HG02884 (cell line): ENCODE data around the gene SYCN.
"Not testable (repeated sequence)": the region's sequence is repeated elsewhere in the genome, so short reads cannot be mapped to it uniquely, and the experiment has no call there.

Experiments used
- ATAC-seq: cut with Tn5 transposase; IDR thresholded peaks from one replicate; pipeline ENCODE4 v1.9.1; 2021; ENCODE audit warnings: mild to moderate bottlenecking, moderate library complexity; ENCODE audit not compliant: unreplicated experiment

Gene SYCN

DNA sequence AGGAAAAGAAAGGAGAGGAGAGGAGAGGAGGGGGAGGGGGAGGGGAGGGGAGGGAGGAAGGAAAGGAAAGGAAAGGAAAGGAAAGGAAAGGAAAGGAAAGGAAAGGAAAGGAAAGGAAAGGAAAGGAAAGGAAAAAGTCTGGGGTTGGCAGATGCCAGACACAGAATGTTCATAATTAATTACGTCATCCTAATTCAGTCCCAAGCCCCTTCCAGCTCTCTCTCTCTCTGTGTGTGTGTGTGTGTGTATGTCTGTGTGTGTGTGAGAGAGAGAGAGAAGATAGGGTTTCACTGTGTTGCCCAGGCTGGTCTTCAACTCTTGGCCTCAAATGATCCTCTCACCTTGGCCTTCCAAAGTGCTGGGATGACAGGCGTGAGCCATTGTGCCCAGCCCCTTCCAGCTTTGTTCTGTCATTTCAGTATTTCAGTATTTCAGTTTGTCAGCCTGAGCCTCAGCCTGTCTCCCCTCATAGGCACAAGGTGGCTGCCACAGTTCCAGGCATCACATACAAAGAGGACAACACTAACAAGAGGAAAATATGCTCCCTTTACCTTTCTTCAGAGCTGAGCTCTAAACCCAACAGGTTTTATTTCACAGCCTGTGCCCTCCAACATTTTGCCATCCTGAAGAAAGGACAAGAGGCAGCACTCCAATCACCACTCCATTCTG, 26.2 kb upstream of the SYCN start:
- ATAC-seq, result no peak

DNA sequence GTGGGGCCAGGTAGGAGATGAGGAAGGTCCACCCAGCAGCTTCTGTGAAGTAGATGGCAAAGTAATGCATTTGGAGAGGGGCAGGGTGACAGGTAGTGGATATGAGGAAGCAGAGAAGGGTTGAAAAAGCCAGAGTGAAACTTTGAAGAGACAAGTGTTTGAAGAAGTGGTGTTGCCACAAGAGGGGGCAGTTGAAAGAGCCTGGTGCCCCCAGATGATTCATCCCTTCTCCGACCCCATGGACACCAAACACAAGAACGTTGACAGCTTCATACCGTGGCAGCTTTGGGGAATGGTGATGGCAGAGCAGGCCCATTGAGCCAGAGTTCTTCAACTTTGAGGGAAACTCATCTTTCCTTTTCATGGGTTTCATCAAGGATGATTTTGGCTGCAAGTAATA, 20.8 kb upstream of the SYCN start:
- no peak for ATAC-seq

- no peak for ATAC-seq
Observed at GRCh38 chr19:39223703-39224279, 19.7 kb upstream of the SYCN start.

DNA sequence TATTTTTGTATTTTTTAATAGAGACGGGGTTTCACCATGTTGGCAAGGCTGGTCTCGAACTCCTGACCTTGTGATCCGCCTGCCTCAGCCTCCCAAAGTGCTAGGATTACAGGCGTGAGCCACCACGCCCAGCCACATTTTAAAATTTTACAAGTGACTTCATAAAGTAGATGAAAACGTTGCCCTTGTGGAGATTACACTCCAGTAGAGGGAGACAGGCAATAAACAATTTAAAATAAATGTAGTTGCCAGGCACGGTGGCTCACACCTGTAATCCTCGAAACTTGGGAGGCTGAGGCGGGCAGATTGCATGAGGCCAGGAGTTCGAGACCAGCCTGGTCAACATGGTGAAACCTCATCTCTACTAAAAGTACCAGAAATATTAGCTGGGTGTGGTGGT, 15.0 kb upstream of the SYCN start:
- not testable (repeated sequence) for ATAC-seq

- ATAC-seq, result no peak
Observed at GRCh38 chr19:39218230-39219007, 14.4 kb upstream of the SYCN start.

GRCh38 chr19:39217094-39217493, 13.0 kb upstream of the SYCN start:
- no peak for ATAC-seq

DNA sequence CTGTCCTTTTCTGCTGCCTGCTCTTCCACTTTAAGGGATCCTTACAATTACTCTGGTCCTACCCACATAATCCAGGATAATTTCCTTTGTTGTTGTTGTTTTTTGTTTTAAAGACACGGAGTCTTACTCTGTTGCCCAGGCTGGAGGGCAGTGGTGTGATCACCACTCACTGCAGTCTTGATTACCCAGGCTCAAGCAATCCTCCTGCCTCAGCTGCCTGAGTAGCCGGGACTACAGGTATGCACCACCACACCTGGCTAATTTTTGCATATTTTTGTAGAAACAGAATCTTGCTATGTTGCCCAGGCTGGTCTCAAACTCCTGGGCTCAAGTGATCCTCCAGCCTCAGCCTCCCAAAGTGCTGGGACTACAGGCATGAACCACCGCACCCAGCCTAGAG, 11.3 kb upstream of the SYCN start:
- not testable (repeated sequence) for ATAC-seq

DNA sequence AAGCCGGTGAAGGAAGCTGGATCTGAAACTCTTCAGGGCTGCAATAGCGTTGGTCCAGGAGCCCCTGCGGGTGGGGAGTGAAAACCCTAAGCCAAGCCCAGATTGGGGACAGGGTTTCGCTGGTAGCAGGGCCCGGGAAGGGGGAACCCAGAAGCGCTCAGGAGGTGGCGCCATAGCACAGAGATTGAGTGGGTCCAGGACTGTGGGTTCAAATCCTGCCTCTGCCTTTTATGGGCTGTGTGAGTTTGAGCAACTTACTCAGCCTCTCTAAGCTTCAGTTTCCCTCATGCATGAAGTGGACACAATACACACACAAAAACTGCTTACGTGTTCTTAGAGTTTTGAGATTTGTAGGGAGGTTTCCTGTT, 8.3 kb upstream of the SYCN start:
- ATAC-seq, result no peak

DNA sequence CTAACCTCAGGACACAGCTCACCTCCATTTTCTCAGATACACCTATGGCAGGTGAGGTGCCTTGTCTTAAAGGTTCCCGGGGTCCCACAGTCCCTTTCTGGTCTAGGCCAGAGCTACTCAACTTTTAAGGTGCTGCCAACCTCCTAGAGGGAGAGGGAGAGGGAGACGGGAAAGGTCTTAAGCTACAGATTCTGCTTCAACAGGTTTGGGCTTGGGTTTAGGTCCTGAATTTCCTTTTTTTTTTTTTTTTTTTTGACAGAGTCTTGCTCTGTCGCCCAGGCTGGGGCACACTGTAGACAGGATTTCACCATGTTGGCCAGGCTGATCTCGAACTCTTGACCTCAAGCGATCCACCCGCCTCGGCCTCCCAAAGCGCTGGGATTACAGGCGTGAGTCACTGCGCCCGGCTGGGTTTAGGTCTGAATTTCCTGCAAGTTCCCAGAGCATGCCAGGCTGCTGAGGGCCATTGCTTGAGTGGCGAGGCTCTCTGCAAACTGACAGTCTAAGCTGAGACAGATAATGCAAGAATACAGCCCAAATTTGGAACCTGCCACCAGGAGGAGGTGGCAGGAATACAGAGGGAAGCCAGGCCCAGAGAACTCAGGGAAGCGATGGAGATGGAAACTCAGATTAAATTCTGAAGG, 7.8 kb upstream of the SYCN start:
- no peak for ATAC-seq

DNA sequence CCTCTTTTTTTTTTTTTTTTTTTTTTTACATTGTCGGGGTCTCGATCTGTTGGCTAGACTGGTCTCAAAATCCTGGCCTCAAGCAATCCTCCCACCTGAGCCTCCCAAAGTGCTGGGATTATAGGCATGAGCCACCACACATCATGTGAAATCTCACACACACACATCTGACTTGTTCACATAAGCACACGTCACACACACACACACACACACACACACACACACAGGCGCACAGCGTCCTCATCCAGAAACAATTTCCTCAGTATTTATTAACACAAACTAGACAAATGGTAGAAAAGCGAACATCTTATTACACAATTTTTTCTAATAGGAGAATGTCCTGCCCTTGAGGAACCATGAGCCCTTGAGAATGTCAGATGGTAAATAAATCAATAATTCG, 5.1 kb upstream of the SYCN start:
- ATAC-seq, result no peak

DNA sequence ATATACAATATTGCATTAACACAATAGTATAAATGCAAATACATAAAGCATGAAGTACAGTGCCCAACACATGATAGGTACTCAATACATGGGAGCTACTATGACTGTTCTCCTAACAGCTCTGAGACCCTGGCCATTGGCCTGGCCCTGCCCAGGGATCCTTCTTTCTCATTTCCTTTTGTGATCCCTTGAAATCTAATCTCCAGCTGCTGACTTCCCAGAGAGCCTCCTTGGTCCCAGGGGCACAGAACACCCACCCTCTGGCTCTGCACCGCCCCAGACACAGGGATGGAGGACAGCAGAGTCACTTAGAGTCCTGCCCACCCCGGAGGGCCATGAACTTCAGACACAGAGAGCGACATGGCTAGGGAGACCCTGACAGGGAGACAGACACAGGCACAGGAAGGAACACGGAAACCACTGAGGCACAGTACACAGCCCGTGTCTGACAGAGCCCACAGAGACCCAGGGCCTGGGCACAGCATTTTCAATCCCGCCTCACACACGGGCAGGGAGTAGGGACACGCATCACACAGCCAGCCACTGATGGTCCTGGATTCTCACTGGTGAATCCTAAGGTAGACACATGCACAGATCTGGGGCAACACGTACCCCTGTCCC, 4.2 kb upstream of the SYCN start:
- no peak for ATAC-seq

DNA sequence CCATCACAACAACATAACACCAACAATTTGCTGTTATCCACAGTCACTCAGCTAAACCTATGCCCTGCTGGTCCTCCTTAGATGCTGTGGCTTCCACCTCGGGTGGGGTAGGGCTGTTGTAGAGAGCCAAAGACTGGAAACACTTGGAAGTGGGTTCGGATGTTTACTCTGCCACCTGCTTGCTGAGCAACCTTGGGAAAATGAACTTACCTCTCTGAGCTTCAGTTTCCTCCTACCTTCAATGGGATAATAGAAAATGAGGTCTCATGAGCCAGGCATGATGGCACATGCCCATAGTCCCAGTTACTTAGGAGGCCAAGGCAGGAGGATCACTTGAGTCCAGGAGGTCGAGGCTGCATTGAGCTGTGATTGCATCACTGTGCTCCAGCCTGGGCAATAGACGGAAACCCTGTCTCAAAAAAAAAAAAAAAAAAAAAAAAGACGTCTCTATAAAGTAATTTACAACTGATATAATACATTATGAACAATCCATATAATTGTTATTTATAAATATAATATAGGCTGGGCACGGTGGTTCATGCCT, 3.3 kb upstream of the SYCN start:
- no peak for ATAC-seq

DNA sequence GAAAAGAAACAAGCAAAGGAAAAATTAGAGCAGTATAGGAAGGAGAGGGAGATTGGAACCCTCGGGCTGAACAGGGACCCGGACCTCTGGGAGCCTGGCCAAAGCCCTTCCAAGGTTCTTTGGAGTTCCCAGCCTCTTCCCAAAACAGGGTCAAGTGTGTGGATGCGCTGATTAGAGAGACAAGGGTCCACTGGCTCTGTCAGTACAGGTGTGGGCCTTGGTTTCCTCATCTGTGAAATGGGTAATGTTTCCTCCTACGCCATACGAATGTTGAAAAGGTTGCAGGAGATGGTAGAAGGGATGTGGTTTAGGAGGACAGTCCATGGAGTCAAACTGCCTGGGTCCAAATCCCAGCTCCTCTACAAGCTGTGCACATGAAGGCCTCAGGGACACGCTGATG, 2.1 kb upstream of the SYCN start:
- ATAC-seq, result no peak

GRCh38 chr19:39205449-39205764, 1.3 kb upstream of the SYCN start:
- no peak for ATAC-seq

GRCh38 chr19:39202998-39203355, 1.1 kb downstream of the SYCN start:
- no peak for ATAC-seq

GRCh38 chr19:39200803-39201115, 3.3 kb downstream of the SYCN start:
- ATAC-seq, result no peak

DNA sequence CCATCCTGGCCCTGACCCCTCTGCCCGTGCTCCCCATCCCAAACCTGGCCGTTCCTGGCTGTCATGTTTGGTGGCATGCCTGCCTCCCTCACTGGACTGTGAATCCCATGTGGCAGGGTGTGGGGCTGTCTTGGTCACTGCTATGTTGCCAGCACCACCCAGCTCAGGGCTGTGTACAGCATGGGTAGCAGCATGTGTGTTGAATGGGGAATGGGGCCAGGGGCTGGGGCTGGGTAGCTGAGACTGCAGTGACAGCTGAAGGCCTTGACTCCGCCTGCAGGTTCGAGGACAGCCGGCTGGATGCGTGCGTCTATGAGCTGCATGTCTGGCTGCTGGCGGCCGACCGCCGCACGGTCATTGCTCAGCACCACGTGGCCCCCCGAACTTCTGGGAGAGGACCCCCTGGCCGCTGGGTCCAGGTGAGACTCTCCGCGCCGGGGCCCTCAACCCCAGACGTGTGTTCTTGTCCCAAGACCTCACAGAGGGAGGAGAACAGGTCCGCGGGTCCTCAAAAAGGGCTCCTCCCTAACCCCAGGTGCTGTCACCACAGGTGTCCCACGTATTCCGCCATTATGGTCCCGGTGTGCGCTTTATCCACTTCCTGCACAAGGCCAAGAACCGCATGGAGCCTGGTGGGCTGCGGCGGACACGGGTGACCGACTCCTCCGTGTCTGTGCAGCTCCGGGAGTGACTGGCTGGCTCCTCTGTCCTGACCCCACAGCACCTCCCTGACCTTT, 3.8 kb downstream of the SYCN start:
- no peak for ATAC-seq

DNA sequence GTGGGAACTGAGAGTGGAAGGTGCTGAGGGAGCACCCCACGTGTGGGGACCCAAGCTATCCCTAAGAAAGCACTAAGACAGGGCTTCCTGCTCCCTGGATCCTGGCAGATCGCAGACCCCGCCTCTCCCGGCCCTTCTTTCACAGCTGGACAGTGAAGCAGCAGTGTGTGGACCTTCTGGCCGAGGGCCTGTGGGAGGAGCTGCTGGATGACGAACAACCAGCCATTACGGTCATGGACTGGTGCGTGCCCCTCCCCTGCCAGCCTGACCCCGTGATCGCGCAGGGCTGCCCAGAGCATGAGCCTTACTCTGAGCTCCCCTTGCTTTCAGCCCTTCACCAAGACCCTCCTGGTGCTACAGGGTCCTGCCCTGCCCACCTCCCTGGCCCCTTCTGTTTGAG, 5.0 kb downstream of the SYCN start:
- ATAC-seq, result no peak

GRCh38 chr19:39197808-39198207, 6.3 kb downstream of the SYCN start:
- ATAC-seq, result no peak

DNA sequence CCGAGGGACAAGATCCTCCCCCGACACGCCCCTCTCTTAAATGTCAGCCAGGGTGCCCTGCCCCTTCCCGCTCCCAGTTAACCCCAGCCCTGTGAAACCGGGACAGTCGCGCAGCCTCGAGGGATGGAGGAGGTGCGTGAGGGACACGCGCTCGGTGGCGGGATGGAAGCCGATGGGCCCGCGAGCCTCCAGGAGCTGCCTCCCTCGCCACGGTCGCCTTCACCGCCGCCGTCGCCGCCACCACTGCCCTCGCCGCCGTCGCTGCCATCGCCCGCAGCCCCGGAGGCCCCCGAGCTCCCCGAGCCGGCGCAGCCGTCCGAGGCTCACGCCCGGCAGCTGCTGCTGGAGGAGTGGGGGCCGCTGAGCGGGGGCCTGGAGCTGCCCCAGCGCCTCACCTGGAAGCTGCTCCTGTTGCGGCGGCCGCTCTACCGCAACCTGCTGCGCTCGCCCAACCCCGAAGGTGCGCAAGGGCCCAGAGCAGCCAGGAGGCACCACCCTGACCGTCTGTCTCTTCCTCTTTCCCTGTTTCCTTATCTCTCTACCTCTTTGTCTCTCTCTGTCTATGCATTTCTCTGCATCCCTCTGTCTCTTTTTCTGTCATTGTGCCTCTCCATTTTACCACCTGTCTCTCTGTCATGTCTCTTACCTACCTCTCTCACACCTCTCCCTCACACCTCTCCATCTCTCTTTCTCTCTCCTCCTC, 7.1 kb downstream of the SYCN start, which contains the start of gene NCCRP1:
Gene NCCRP1, plus strand, starts transcription at position 105 of the 703 bp plus-strand sequence. Its CDS starts 19 bp downstream, at position 124.
- no peak for ATAC-seq
